K562 (cell line): ENCODE measurements around the gene BAIAP3. TPM values are rescaled to one million over a fixed set of nuclear protein-coding genes. Genes with fewer than 3 reads are reported as not detected.
A peak's percentile ranks its signal among the peaks of the same experiment; 100 is the strongest.

Source experiments
- ATAC-seq: fragments of 200-7000 bp; cut with Tn5 transposase; 3 replicates; pipeline ENCODE4 v1.9.1; 2020; ENCODE audit warnings: moderate library complexity
- BruUV-seq: library from RNA; stranded (reverse); fragments of 400-500 nt; replicated peaks from 2 replicates; lab custom pipeline; 2021; lab: Mats Ljungman, UMichigan
- CTCF ChIA-PET: fragments of 300-600 bp; formaldehyde crosslinking; extraction: SDS; loops from one replicate; lab custom pipeline; 2021; ENCODE audit warnings: low intra/inter-chr PET ratio; lab: Yijun Ruan, JAX
- POLR2A ChIA-PET: fragments of 300-600, 350-650 bp; sonication (Branson Sonifier 250); formaldehyde crosslinking; extraction: SDS; loops from one replicate; lab custom pipeline; 2021; ENCODE audit warnings: antibody characterized with exemption, inconsistent platforms; lab: Yijun Ruan, JAX
- DNase-seq, 4 experiments: peaks; one replicate each; pipeline versions ENCODE4 v3.0.0 to v3.0.0-alpha.2; 2011 to 2018; ENCODE audit warnings: low spot score in 3 of 4, mixed read lengths in 3 of 4; ENCODE audit errors: extremely low read depth in 1 of 4
- FAIRE-seq: peaks from 2 replicates; lab custom pipeline; 2011; peaks lifted over from hg19 to GRCh38; lab: Jason Lieb, UNC
- H2AFZ ChIP-seq: 2 replicates; pipeline ENCODE4 v1.6.0; 2011; ENCODE audit warnings: low read depth, low read length, control low read depth, inconsistent platforms
- H3K27ac ChIP-seq: fragments of 200-600 bp; 3 replicates; pipeline ENCODE4 v1.8.0; 2011; ENCODE audit warnings: low read depth, mild to moderate bottlenecking, control low read depth, inconsistent platforms, low read length, moderate library complexity, mixed read lengths; ENCODE audit errors: extremely low read depth
- H3K27me3 ChIP-seq, 2 experiments: fragments of 300-600 bp in 1 of 2; 2 replicates in 1 of 2; 3 replicates in 1 of 2; pipeline versions ENCODE4 v1.6.0 to v1.8.0; 2011; ENCODE audit warnings: inconsistent platforms in 2 of 2, low read length in 2 of 2, mild to moderate bottlenecking in 1 of 2, mixed read lengths in 1 of 2, moderate library complexity in 1 of 2; ENCODE audit not compliant: control insufficient read depth in 2 of 2, insufficient read depth in 2 of 2
- H3K36me3 ChIP-seq: fragments of 300-600 bp; 3 replicates; pipeline ENCODE4 v1.8.0; 2011; ENCODE audit warnings: mild to moderate bottlenecking, low read length, inconsistent platforms; ENCODE audit not compliant: control insufficient read depth, insufficient read depth
- H3K4me1 ChIP-seq, 2 experiments: fragments of 200-600 bp in 1 of 2; replicated peaks in 1 of 2; 2 replicates in 1 of 2; 3 replicates in 1 of 2; pipeline versions ENCODE4 v1.5.1 to v1.8.0; 2011; ENCODE audit warnings: inconsistent platforms in 2 of 2, low read length in 2 of 2, mild to moderate bottlenecking in 1 of 2, mixed read lengths in 1 of 2, moderate library complexity in 1 of 2; ENCODE audit not compliant: control insufficient read depth in 2 of 2, insufficient read depth in 2 of 2
- H3K4me2 ChIP-seq: 2 replicates; pipeline ENCODE4 v1.6.1; 2011; ENCODE audit warnings: low read length, control low read depth, inconsistent platforms, mixed read lengths; ENCODE audit not compliant: insufficient read depth
- H3K4me3 ChIP-seq: fragments of 200-600 bp; sonication (generic), shearing (Covaris generic); 2 replicates; pipeline ENCODE4 v1.5.1; 2016; ENCODE audit warnings: control low read depth, inconsistent platforms
- H3K79me2 ChIP-seq: fragments of 200-600 bp; 3 replicates; pipeline ENCODE4 v1.8.0; 2011; ENCODE audit warnings: low read length, inconsistent platforms; ENCODE audit not compliant: control insufficient read depth, insufficient read depth
- H3K9ac ChIP-seq, 2 experiments: 2 replicates each; pipeline versions ENCODE4 v1.6.0 to v1.6.1; 2011; ENCODE audit warnings: low read depth in 2 of 2, low read length in 2 of 2, control low read depth in 1 of 2, inconsistent platforms in 1 of 2, mild to moderate bottlenecking in 1 of 2, mixed read lengths in 1 of 2; ENCODE audit not compliant: insufficient read depth in 1 of 2
- H3K9me1 ChIP-seq: one replicate; pipeline ENCODE4 v1.6.0; 2011; ENCODE audit warnings: inconsistent platforms, mild to moderate bottlenecking, low read length, moderate library complexity; ENCODE audit not compliant: control insufficient read depth, insufficient read depth
- H3K9me3 ChIP-seq: replicated peaks from 2 replicates; pipeline ENCODE4 v1.5.1; 2011; ENCODE audit warnings: low read depth, low read length, inconsistent platforms; ENCODE audit not compliant: control insufficient read depth, insufficient read depth
- H4K20me1 ChIP-seq: replicated peaks from 2 replicates; pipeline ENCODE4 v1.6.1; 2011; ENCODE audit warnings: low read length, inconsistent platforms, mixed read lengths; ENCODE audit not compliant: control insufficient read depth, insufficient read depth
- ETV6 ChIP-seq, 3 experiments: fragments of 150-350 bp in 1 of 3; sonication (generic) in 1 of 3; formaldehyde crosslinking in 1 of 3; IDR thresholded peaks; 2 replicates each; pipeline versions ENCODE4 v1.6.1 to v1.8.0; 2014 to 2022; ENCODE audit warnings: borderline replicate concordance in 2 of 3, low read depth in 2 of 3, antibody characterized with exemption in 1 of 3, low read length in 1 of 3, mild to moderate bottlenecking in 1 of 3, missing genetic modification reagents in 1 of 3
- HDAC1 ChIP-seq, 2 experiments: fragments of 450-650 bp; IDR thresholded peaks; 2 replicates each; pipeline ENCODE4 v1.6.1; 2016 to 2017; ENCODE audit warnings: inconsistent platforms in 1 of 2, mild to moderate bottlenecking in 1 of 2, moderate library complexity in 1 of 2
- MLX ChIP-seq, 2 experiments: fragments of 450-650 bp in 1 of 2; sonication (generic) in 1 of 2; formaldehyde crosslinking; conservative IDR thresholded peaks; 2 replicates each; pipeline versions ENCODE4 v1.4.0 to v1.8.1; 2020 to 2022; ENCODE audit warnings: mild to moderate bottlenecking in 1 of 2, missing genetic modification reagents in 1 of 2
- MXI1 ChIP-seq: IDR thresholded peaks from 2 replicates; pipeline ENCODE4 v1.6.1; 2011; ENCODE audit warnings: low read depth, mild to moderate bottlenecking, improper control_type of control experiment, low read length
- NR4A1 ChIP-seq, 2 experiments: fragments of 250-450 bp in 1 of 2; fragments of 450-650 bp in 1 of 2; sonication (Bioruptor Pico) in 1 of 2; IDR thresholded peaks; 2 replicates each; pipeline versions ENCODE4 v1.4.0 to v1.6.1; 2016 to 2020; ENCODE audit warnings: mild to moderate bottlenecking in 2 of 2, missing compliant biosample characterization in 1 of 2, missing genetic modification characterization in 1 of 2, moderate library complexity in 1 of 2
- RBBP5 ChIP-seq: fragments of 200-600 bp; sonication (generic); IDR thresholded peaks from 2 replicates; pipeline ENCODE4 v1.6.1; 2012; ENCODE audit warnings: borderline replicate concordance, mild to moderate bottlenecking, low read length, control low read depth, inconsistent platforms; ENCODE audit not compliant: insufficient read depth, poor library complexity, severe bottlenecking
- SRSF3 ChIP-seq: fragments of 200-400 bp; formaldehyde crosslinking; IDR thresholded peaks from 2 replicates; pipeline ENCODE4 v1.6.1; 2016; ENCODE audit warnings: mild to moderate bottlenecking, low read length, moderate library complexity; ENCODE audit not compliant: insufficient read depth
- TOE1 ChIP-seq, 2 experiments: fragments of 450-650 bp in 1 of 2; sonication (generic) in 1 of 2; formaldehyde crosslinking in 1 of 2; IDR thresholded peaks; 2 replicates each; pipeline versions ENCODE4 v1.7.1 to v1.8.0; 2016 to 2022; ENCODE audit warnings: borderline replicate concordance in 2 of 2, mild to moderate bottlenecking in 2 of 2, antibody characterized with exemption in 1 of 2, inconsistent platforms in 1 of 2, low read depth in 1 of 2, missing genetic modification reagents in 1 of 2, moderate library complexity in 1 of 2
- ZBTB11 ChIP-seq, 3 experiments: fragments of 200-800 bp in 1 of 3; fragments of 250-450 bp in 1 of 3; fragments of 450-650 bp in 1 of 3; sonication (Bioruptor Pico) in 1 of 3; sonication (Bioruptor generic) in 1 of 3; formaldehyde crosslinking in 1 of 3; IDR thresholded peaks; 2 replicates each; pipeline versions ENCODE4 v1.6.1 to v1.8.0; 2016 to 2022; ENCODE audit warnings: mild to moderate bottlenecking in 2 of 3, missing genetic modification characterization in 2 of 3, missing compliant biosample characterization in 1 of 3, moderate library complexity in 1 of 3
- WGBS: fragments of 100-300 bp; shearing (Covaris generic); methylation state at CpG from one replicate; pipeline ENCODE4 v1.1.6; 2016; ENCODE audit warnings: low coverage, mixed read lengths; ENCODE audit not compliant: insufficient coverage; ENCODE audit errors: missing lambda C conversion rate; 5-methylcytosine and 5-hydroxymethylcytosine counted together
- in situ Hi-C: fragments of 300-500 bp; cut with MboI; formaldehyde crosslinking; loops from 4 replicates; pipeline ENCODE4 v1.15.0; 2018; ENCODE audit warnings: inconsistent platforms, mixed read lengths
- intact Hi-C: fragments of 100-400 bp; cut with micrococcal nuclease; formaldehyde crosslinking; loops from 2 replicates; pipeline ENCODE4 v1.14.2; 2022
- polyA plus RNA-seq, 8 experiments: library from polyadenylated mRNA; depleted of rRNA in 4 of 8; stranded (reverse) in 5 of 8; unstranded in 3 of 8; fragments of >200 nt; fragmentation: Nextera tagmentation in 2 of 8; fragmentation: Illumina TruSeq in 1 of 8; extraction: Ambion mirVana in 2 of 8; extraction: Trizol in 1 of 8; gene quantifications; 2 replicates each; pipeline versions ENCODE4 v1.2.1 to v1.2.3, GENCODE V29; 2011 to 2014; ENCODE audit warnings: inconsistent platforms in 1 of 8, missing spikeins in 1 of 8
- total RNA-seq, 7 experiments: library from RNA; depleted of rRNA in 6 of 7; stranded (reverse); fragments of >200 nt in 6 of 7; fragmentation: Illumina TruSeq in 2 of 7; extraction: Trizol in 2 of 7; gene quantifications; 2 replicates each; pipeline versions ENCODE4 v1.2.1 to v1.2.3, GENCODE V29; 2011 to 2021; ENCODE audit warnings: low replicate concordance in 1 of 7
- TF ChIP-seq, protein P1 (sequence below): IDR thresholded peaks from 2 replicates; pipeline ENCODE4 v1.6.1; 2011; ENCODE audit not compliant: insufficient read length; ENCODE audit errors: extremely low read depth

Gene BAIAP3
- total and polyA plus RNA-seq, 9 of the 15 experiments (the other 6 are each of a cell fraction or from before 2014, with no cell fraction given) = 0.03 to 4.5 (median 0.57) TPM; not detected in 1

DNA sequence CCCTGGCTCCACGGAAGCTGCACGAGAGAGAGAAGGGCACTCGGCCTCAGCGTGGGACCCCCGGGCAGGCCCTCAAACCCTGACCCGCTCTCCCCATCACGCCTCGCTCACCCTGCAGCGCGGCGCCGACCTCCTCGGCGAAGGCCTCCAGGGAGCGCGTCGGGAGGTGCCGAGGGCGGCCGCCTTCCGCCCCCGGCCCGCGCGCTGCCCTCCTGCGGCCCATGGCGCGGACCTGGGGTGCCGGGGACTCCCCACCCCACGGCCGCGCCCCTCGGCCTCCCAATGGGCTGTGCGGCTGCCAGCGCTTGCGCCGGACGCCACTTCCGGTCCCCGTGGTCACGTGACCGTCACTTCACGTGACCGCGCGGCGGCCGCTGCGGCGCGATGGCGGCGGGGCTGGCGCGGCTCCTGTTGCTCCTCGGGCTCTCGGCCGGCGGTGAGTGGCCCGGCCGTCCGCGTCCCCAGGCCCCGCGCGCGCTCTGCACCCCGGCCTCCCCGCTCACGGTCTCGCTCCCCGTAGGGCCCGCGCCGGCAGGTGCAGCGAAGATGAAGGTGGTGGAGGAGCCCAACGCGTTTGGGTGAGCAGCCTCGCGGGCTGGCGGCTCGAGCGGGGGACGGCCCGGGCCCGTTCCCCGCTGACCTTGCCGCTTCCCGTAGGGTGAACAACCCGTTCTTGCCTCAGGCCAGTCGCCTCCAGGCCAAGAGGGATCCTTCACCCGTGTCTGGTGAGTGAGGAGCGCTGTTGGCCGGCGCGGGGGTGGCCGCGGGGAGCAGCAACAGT lies 18.3 kb downstream of the BAIAP3 start, which contains the start of the genes GNPTG and TSR3:
GNPTG (plus strand) TSS at position 350 of the 781 bp plus-strand sequence; CDS start at position 385, 35 bp downstream.
TSR3 (minus strand) TSS at position 297 of the 781 bp plus-strand sequence; CDS start at position 223, 74 bp downstream.
- Histone ChIP-seq H4K20me1 (peaks cover 4% of the 10 kb centered on the region), H3K4me3 (peak within 1 kb of the TSS; percentile 99), H3K9me1 (no peaks in the 10 kb centered on the region), H3K4me2 (peak within 1 kb of the TSS; percentile 80), H3K9ac (peak within 1 kb of the TSS; percentile 80 to 93), H3K27ac (peak within 1 kb of the TSS; percentile 52; the same call in 2 of the 3 replicates), H3K9me3 (no peaks in the 10 kb centered on the region), H3K4me1 (peaks cover 4 to 87% of the 10 kb centered on the region in 2 experiments; a peak in 3 of 5 replicates), H3K36me3 (peaks cover 22% of the 10 kb centered on the region; the same call in 1 of the 3 replicates), H3K79me2 (peaks cover 46% of the 10 kb centered on the region), H2AFZ (peak within 1 kb of the TSS; percentile 84), H3K27me3 (no peaks in the 10 kb centered on the region)
- WGBS = 1% methylated on average over 70 of the region's 98 CpGs
- DNase-seq (peak; percentile 89 to 94 (median 92)), ATAC-seq (peak; percentile 90), FAIRE-seq (peak; percentile 78)
- in situ Hi-C loops (no loop called here), intact Hi-C loops (no loop called here)
- ChIA-PET POLR2A (interaction anchor here (0.6 to 1.6 kb wide), 3 partner anchors 27 to 374 kb away, joined by 3 to 5 read pairs (median 3); no protein-coding TSS in a partner anchor), CTCF (no interaction called here)
- BruUV-seq = no TSS peak
- no peak for TF ChIP-seq SRSF3
- no peak for TF ChIP-seq MLX (CRISPR knock-in tag; conservative IDR thresholded peaks at IDR 0.05)
- no peak for TF ChIP-seq NR4A1 (CRISPR knock-in tag; IDR thresholded peaks at IDR 0.05)
- TF ChIP-seq NR4A1 (tag; IDR thresholded peaks at IDR 0.05) = peak; percentile 64; the same call in 1 of the 2 replicates
- TF ChIP-seq MXI1 = peak; percentile 81
- peak; percentile 47 to 95; a peak in 3 of 4 replicates for TF ChIP-seq HDAC1 (IDR thresholded peaks at IDR 0.05)
- TF ChIP-seq TOE1 (IDR thresholded peaks at IDR 0.05; ENCODE audit: borderline replicate concordance) = peak; percentile 95
- peak; percentile 64 for TF ChIP-seq TOE1 (CRISPR knock-in tag; IDR thresholded peaks at IDR 0.05; ENCODE audit: borderline replicate concordance, low read depth)
- peak in 1 of 2 experiments; percentile 46; a peak in 1 of 4 replicates for TF ChIP-seq ETV6 (IDR thresholded peaks at IDR 0.05; ENCODE audit: borderline replicate concordance in 1 of 2, low read depth in 2 of 2, low read length in 1 of 2)
- TF ChIP-seq ETV6 (CRISPR knock-in tag; IDR thresholded peaks at IDR 0.05; ENCODE audit: borderline replicate concordance) = no peak
- peak; percentile 84 for TF ChIP-seq RBBP5
- TF ChIP-seq ZBTB11 (CRISPR knock-in tag; IDR thresholded peaks at IDR 0.05) = peak in 1 of 3 experiments; percentile 34; a peak in 1 of 6 replicates
- TF ChIP-seq, protein P1, sequence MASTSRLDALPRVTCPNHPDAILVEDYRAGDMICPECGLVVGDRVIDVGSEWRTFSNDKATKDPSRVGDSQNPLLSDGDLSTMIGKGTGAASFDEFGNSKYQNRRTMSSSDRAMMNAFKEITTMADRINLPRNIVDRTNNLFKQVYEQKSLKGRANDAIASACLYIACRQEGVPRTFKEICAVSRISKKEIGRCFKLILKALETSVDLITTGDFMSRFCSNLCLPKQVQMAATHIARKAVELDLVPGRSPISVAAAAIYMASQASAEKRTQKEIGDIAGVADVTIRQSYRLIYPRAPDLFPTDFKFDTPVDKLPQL = no peak
